Mammary epithelial cell (primary cell): ENCODE measurements around the gene ADGRV1.

Source experiments
- CTCF ChIP-seq, 2 donors: IDR thresholded peaks in 1 of 2; conservative IDR thresholded peaks in 1 of 2; 2 replicates each; pipeline ENCODE4 v1.5.1; 2011 to 2012; ENCODE audit warnings: inconsistent platforms in 2 of 2, low read length in 2 of 2, mild to moderate bottlenecking in 2 of 2, control low read depth in 1 of 2, low read depth in 1 of 2; ENCODE audit not compliant: insufficient read depth in 1 of 2; ENCODE audit errors: extremely low read depth in 1 of 2
- EZH2 ChIP-seq: IDR thresholded peaks from 2 replicates; pipeline ENCODE4 v1.6.1; 2012; ENCODE audit warnings: low read length, inconsistent platforms, borderline replicate concordance

GRCh38 chr5:90991201-90991600 is 432.6 kb downstream of the ADGRV1 start:
- TF ChIP-seq CTCF (conservative IDR thresholded peaks at IDR 0.05 in 1 of 2, IDR thresholded peaks at IDR 0.05 in 1 of 2; ENCODE audit: extremely low read depth in 1 of 2, insufficient read depth in 1 of 2, low read depth in 1 of 2, low read length in 2 of 2), result no peak
- no peak for TF ChIP-seq EZH2
